HG03066 (cell line): ENCODE results near the gene FGA.
A peak's percentile ranks its signal among the peaks of the same experiment; 100 is the strongest.

Experiments
- ATAC-seq: cut with Tn5 transposase; IDR thresholded peaks from one replicate; pipeline ENCODE4 v1.9.1; 2021; ENCODE audit warnings: low read depth; ENCODE audit not compliant: unreplicated experiment

The FGA gene

GRCh38 chr4:154590329-154591006, at the start of gene FGA:
FGA (minus strand) TSS chr4:154590742; CDS start chr4:154590687, 55 bp downstream.
- ATAC-seq, result no peak

GRCh38 chr4:154634058-154634457, 43.5 kb upstream of the FGA start:
- no peak for ATAC-seq

- ATAC-seq, result no peak
Observed at GRCh38 chr4:154631828-154632227, 41.3 kb upstream of the FGA start.

DNA sequence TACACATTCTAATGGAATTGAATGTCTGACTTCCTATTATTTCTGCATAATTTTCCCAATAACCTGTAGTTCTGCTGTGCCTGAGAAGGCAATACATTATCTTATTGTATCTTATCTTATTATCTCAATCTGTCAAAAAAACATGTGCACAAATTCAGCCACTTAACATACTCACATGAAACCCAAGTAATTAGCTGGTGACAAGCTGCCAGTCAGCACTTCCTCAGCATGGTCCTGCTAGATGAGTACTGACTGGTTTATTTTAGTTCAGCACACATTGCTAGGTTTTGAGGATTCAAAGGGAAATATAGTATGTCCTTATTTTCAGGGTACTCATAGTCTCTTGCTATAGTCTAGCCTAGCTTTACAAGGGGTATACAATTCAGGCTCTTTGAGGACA, 39.8 kb upstream of the FGA start:
- ATAC-seq, result no peak

GRCh38 chr4:154626793-154627484, 36.4 kb upstream of the FGA start:
- ATAC-seq, result peak; percentile 92

GRCh38 chr4:154625971-154626370, 35.4 kb upstream of the FGA start:
- no peak for ATAC-seq

GRCh38 chr4:154623995-154624394, 33.5 kb upstream of the FGA start:
- ATAC-seq, result no peak

DNA sequence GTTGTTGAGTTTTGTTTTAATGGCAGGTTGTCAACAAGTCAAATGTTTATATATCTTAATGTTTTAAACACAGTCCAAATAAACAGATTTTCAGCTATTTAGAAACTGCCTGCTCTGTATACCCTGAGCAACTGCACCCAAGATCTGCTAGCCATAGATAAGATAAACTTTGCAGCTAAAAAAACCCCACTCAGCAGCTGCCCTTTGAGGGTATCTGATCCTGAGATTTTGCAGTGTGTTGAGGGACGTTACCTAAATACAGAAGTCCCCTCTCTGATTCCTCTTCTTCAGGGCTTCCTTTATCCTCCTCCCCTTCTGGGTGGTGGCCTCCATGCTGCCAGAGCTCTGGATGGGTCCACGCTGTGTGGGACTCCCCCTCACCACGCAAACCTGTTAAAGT, 32.9 kb upstream of the FGA start:
- ATAC-seq, result no peak

DNA sequence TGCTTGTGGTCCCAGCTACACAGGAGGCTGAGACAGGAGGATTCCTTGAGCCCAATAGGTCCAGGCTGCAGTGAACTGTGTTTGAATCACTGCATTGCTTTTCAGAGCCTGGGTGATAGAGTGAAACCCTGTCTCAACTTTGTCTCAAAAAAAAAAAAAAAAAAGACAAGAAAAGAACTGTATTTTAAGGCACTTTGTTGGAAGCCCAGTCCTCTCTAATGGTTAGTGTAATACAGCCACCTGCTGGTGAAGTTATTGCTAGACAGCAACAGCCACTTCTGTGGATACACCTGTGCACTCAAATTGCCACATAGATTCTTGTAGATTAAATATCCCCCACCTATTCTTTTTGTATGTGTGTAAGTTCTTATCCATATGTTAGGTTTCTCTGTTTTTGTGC, 32.1 kb upstream of the FGA start:
- peak; percentile 44 for ATAC-seq

- no peak for ATAC-seq
Observed at GRCh38 chr4:154620111-154620510, 29.6 kb upstream of the FGA start.

- peak; percentile 61 for ATAC-seq
Observed at GRCh38 chr4:154618708-154619315, 28.3 kb upstream of the FGA start.

DNA sequence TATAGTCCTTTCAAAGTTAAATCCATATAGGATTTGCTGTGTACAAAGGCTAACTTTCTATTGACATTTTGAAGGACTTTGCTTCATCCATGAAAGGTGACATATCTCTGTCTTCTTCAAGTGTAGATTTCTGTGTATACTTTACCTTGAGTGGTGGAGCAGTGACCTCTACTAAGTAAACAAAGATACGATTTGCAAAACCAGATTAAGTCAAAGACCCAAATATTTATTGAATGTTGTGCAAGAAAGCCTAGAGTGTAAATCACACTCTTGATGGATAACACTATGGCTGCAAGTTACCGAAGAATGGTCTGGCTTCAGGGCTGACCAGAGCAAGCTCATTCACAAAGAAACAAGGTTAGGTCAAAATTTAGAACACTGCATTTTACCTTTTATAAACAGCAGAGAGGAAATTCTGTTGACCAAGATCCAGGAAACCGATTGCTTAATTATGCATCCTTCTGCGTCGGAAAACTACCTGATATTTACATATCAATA, 27.3 kb upstream of the FGA start:
- ATAC-seq, result no peak

DNA sequence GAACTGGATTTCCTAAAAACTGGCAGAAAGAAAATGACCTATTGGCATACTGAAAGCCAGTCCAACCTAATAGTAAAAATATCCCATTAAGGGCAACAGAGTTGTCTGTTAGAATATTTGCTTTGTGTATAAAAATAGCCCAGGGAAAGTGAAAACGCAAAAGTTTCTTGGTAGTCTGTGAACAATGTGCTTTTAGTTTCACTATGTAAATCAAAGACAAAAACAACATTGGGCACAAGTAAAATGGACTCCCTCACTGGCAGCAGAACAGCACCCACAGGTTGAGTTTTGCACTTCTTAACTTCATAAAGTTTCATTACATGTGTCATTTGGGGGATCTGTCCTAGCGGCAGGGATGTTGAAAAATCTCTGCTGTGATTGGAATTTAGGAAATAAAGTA, 26.2 kb upstream of the FGA start:
- ATAC-seq, result peak; percentile 93

DNA sequence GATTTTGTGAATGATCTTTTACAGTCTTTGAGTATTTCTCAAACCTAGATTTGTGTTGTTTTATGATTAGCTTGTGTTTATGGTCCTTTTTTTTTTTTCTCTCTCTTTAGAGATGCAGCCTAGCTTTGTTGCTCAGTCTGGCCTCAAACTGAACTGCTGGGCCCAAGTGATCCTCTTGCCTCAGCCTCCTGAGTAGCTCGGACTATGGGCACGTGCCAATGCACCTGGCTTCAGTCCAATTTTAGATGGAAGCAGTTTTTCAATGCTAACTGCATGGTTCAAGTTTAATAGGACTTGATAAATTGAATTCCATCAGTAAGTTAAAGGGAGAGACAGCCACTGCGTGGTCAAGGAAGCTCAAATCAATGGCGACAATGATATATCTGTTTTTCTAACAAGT, 25.7 kb upstream of the FGA start:
- ATAC-seq, result no peak

DNA sequence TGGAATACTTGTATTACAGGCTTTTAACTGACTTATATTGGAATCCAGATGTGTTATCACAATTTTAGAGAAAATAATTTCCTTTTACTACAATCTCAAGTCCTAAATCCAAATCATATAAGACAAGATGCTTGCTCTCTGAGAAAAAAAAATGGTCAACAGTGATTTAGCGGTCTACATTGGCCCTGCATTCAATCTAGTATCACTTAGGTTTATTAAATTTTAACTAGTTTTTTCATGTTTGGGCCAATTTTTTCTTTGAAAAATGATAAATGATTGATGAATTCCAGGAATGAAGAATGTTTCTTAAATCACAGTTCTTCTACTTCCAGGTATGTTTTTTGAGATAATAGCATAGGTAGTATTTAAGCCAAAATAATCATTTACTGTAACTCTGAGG, 24.7 kb upstream of the FGA start:
- no peak for ATAC-seq

DNA sequence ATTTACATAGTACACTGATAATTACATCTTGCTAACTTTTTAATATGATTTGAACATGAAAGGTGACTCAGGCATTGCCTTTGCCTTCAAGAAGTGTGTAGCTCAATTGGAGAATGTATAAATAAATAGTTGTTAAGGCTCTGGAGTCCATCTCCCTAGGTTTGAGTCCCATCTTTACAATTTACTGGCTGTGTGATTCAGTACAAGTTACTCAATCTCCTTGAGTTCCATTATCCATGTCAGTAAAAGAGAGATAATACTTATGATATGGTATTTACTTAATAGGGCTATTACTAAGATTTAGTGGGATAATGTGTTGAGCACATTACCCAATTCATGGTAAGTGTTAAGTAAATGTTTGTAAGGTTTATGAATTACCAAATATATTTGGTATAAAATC, 23.8 kb upstream of the FGA start:
- ATAC-seq, result no peak

DNA sequence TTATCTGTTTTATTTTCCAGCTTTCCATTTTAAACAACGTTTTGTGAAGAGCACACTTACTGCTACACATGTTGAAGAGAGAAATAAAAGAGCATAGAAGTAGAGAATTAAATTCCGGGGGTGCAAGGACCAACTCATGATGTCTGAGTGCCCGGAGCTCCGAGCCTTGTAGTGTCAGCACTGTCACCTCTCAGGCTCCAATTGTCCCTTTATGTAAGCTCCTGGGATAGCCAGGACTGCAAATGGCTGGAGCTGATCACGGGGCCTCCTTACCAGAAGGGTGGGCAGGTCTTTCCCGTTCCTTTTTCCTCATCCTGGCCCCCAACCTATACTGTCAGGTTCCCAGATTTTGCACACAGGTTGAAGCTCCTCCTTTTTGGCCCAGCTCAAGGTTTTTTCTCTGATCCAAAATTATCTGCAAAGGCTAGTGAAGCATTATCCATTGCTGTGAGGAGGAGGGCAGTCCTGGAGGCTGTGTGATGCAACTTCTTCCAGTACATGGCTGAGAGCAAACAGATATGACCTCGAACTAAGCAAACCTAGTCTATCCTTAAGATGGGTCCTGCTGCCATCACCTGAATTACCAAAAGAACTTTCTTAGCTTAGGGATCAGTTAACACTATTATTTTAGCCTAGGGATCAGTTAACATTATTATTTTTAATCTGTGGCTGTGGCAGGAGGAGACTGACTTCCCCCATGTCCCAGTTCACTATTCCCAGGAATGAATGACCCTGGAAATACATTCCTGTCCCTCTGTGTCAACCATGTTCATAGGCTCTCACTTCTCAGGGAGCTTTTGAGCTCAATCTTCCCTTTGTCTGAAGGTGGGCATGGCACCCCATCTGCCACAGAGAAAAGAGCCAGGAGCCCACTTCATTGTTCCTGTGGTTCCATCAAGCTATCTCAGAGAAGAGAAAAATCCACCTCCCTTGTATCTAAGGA, 22.2 kb upstream of the FGA start, which contains the start of gene FGG:
FGG (minus strand) TSS at position 185 of the 943 bp plus-strand sequence; CDS start at position 138, 47 bp downstream.
- ATAC-seq, result no peak

GRCh38 chr4:154611833-154612232, 21.3 kb upstream of the FGA start:
- ATAC-seq, result no peak

GRCh38 chr4:154610582-154610981, 20.0 kb upstream of the FGA start:
- ATAC-seq, result no peak

- ATAC-seq, result no peak
Observed at GRCh38 chr4:154609532-154609931, 19.0 kb upstream of the FGA start.
